DOHH2 (cell line): ENCODE data around the gene EFNA3.

Experiments used
- CTCF ChIP-seq: fragments of 200-600 bp; sonication (generic); IDR thresholded peaks from one replicate; pipeline ENCODE4 v1.5.1; 2014; ENCODE audit warnings: antibody characterized with exemption, mild to moderate bottlenecking, low read depth, low read length; ENCODE audit not compliant: poor library complexity, severe bottlenecking
- EZH2phosphoT487 ChIP-seq: fragments of 200-600 bp; sonication (generic); IDR thresholded peaks from 2 replicates; pipeline ENCODE4 v1.6.1; 2017; ENCODE audit warnings: borderline replicate concordance, mild to moderate bottlenecking, antibody characterized with exemption, low read length, moderate library complexity, mixed read lengths

DNA sequence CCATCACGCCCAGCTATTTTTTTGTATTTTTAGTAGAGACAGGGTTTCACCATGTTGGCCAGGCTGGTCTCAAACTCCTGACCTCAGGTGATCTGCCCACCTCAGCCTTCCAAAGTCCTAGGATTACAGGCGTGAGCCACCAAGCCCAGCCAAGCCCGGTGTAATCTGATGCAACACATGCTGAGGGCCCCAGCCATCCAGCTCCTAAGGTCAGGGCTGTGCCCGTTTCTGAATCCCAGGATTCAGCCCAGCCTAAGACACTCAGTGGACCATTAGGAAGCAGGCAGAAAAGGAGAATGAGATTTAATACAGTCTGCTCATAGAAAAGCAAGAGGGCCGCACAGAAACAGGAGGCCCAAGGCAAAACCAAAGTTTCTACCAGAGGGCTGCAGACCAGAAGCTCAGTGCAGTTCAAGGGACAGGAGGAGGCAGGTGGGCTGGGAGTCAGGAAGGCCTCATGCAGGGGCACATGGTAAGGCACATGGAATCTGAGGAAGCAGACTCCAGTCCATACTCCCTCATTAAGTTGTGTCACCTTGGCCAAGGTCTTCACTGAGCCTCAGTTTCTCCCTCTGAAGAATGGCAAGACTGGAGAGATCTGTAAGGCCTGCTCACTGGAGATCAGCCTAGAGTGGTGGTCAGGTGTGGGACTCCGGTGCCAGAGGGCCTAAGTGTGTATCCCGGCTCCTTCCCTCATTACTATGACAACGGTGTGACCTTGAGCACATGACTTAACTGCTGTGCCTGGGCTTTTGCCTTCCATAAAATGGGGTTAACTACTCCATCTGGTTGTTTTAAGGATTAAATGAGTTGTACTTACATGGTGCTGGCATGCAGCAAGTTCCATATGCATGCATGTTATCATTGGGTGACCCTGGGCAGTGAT is 29.9 kb upstream of the EFNA3 start:
- TF ChIP-seq CTCF: no peak
- TF ChIP-seq EZH2phosphoT487: no peak
